Hepatocyte (in vitro differentiated cells): ENCODE data around the gene CBARP. TPM values are rescaled to one million over a fixed set of nuclear protein-coding genes. Genes with fewer than 3 reads are reported as not detected.

Source experiments
- DNase-seq: peaks from one replicate; pipeline ENCODE4 v3.0.0-alpha.2; 2016; ENCODE audit warnings: low spot score
- H2AFZ ChIP-seq: fragments of 200-600 bp; sonication (generic); 2 replicates; pipeline ENCODE4 v1.6.0; 2016; ENCODE audit warnings: antibody characterized with exemption, mild to moderate bottlenecking
- H3K27ac ChIP-seq: fragments of 200-600 bp; sonication (generic); 2 replicates; pipeline ENCODE4 v1.5.1; 2016; ENCODE audit warnings: mild to moderate bottlenecking
- H3K27me3 ChIP-seq: fragments of 200-600 bp; sonication (generic); 2 replicates; pipeline ENCODE4 v1.6.1; 2016
- H3K36me3 ChIP-seq: fragments of 200-600 bp; sonication (generic); replicated peaks from 2 replicates; pipeline ENCODE4 v1.5.1; 2016; ENCODE audit warnings: low read depth; ENCODE audit not compliant: insufficient read depth
- H3K4me1 ChIP-seq: fragments of 200-600 bp; sonication (generic); 2 replicates; pipeline ENCODE4 v1.5.1; 2016; ENCODE audit warnings: mild to moderate bottlenecking, moderate library complexity; ENCODE audit not compliant: insufficient read depth
- H3K4me2 ChIP-seq: fragments of 200-600 bp; sonication (generic); 2 replicates; pipeline ENCODE4 v1.6.0; 2016
- H3K4me3 ChIP-seq: fragments of 200-600 bp; sonication (generic); 2 replicates; pipeline ENCODE4 v1.5.1; 2016; ENCODE audit warnings: mild to moderate bottlenecking
- H3K79me2 ChIP-seq: fragments of 200-600 bp; sonication (generic); 2 replicates; pipeline ENCODE4 v1.6.0; 2017; ENCODE audit warnings: mild to moderate bottlenecking
- H3K9me2 ChIP-seq: fragments of 200-600 bp; sonication (generic); replicated peaks from 2 replicates; pipeline ENCODE4 v1.6.0; 2017; ENCODE audit warnings: mild to moderate bottlenecking; ENCODE audit not compliant: insufficient read depth
- H3K9me3 ChIP-seq: fragments of 200-600 bp; sonication (generic); 2 replicates; pipeline ENCODE4 v1.5.1; 2016; ENCODE audit warnings: low read depth, mild to moderate bottlenecking
- H4K20me1 ChIP-seq: fragments of 200-600 bp; sonication (generic); 2 replicates; pipeline ENCODE4 v1.6.0; 2016; ENCODE audit warnings: mild to moderate bottlenecking; ENCODE audit not compliant: insufficient read depth, poor library complexity, severe bottlenecking
- CTCF ChIP-seq: fragments of 200-600 bp; sonication (generic); IDR thresholded peaks from 2 replicates; pipeline ENCODE4 v1.5.1; 2016; ENCODE audit warnings: antibody characterized with exemption, mild to moderate bottlenecking; ENCODE audit not compliant: poor library complexity
- EZH2 ChIP-seq: fragments of 200-600 bp; sonication (generic); IDR thresholded peaks from 2 replicates; pipeline ENCODE4 v1.6.1; 2016; ENCODE audit warnings: antibody characterized with exemption, mild to moderate bottlenecking, borderline replicate concordance
- EZH2phosphoT487 ChIP-seq: fragments of 200-600 bp; sonication (generic); IDR thresholded peaks from one replicate; pipeline ENCODE4 v1.6.1; 2018; ENCODE audit warnings: antibody characterized with exemption, mild to moderate bottlenecking, low read depth, moderate library complexity; ENCODE audit not compliant: unreplicated experiment, severe bottlenecking
- WGBS: methylation state at CpG from one replicate; pipeline ENCODE4 v1.1.6; 2016; ENCODE audit warnings: low lambda C conversion rate; ENCODE audit errors: missing lambda C conversion rate; 5-methylcytosine and 5-hydroxymethylcytosine counted together
- polyA plus RNA-seq: library from polyadenylated mRNA; unstranded; fragments of >200 nt; fragmentation: Nextera tagmentation; extraction: Ambion mirVana; gene quantifications from 2 replicates; pipeline ENCODE4 v1.2.1, GENCODE V29; 2016
- total RNA-seq: library from RNA; depleted of rRNA; stranded (reverse); fragments of >200 nt; gene quantifications from 2 replicates; pipeline ENCODE4 v1.2.3, GENCODE V29; 2014

The CBARP gene
- total and polyA plus RNA-seq, 2 experiments from 2014 or later = 4.2 to 7.1 TPM

GRCh38 chr19:1217366-1217765 lies 20.4 kb downstream of the CBARP start:
- Histone ChIP-seq H3K4me1 (peaks cover 12% of the 10 kb centered on the region), H3K9me3 (no peaks in the 10 kb centered on the region), H3K79me2 (peaks cover 86% of the 10 kb centered on the region), H4K20me1 (peaks cover 54% of the 10 kb centered on the region), H3K4me3 (no peak overlapping the region), H3K27me3 (no peaks in the 10 kb centered on the region), H3K36me3 (no peaks in the 10 kb centered on the region), H2AFZ (no peak overlapping the region), H3K27ac (no peak overlapping the region), H3K9me2 (no peaks in the 10 kb centered on the region), H3K4me2 (no peak overlapping the region)
- WGBS = 89% methylated on average over 15 of the region's 15 CpGs
- no peak for DNase-seq
- TF ChIP-seq CTCF = no peak
- no peak for TF ChIP-seq EZH2phosphoT487
- TF ChIP-seq EZH2 = no peak

GRCh38 chr19:1216756-1217155 lies 21.0 kb downstream of the CBARP start:
- H3K27ac ChIP-seq = no peak overlapping the region

GRCh38 chr19:1214862-1215731 lies 22.7 kb downstream of the CBARP start:
- DNase-seq = no peak
- no peak overlapping the region for H2AFZ ChIP-seq
- H3K9me2 ChIP-seq = no peaks in the 10 kb centered on the region
- TF ChIP-seq EZH2phosphoT487 = no peak
- TF ChIP-seq EZH2 = no peak
- no peak for TF ChIP-seq CTCF
- peaks cover 12% of the 10 kb centered on the region for H3K4me1 ChIP-seq
- no peaks in the 10 kb centered on the region for H3K36me3 ChIP-seq
- peaks cover 95% of the 10 kb centered on the region for H3K79me2 ChIP-seq
- no peak overlapping the region for H3K4me2 ChIP-seq
- 91% methylated on average over 25 of the region's 26 CpGs for WGBS
- H3K4me3 ChIP-seq = no peak overlapping the region
- no peaks in the 10 kb centered on the region for H3K27me3 ChIP-seq
- no peak overlapping the region for H3K27ac ChIP-seq
- no peaks in the 10 kb centered on the region for H3K9me3 ChIP-seq
- peaks cover 58% of the 10 kb centered on the region for H4K20me1 ChIP-seq

More at GRCh38 chr19:1216756-1217155, 21.0 kb downstream of the CBARP start:
- H2AFZ ChIP-seq = no peak overlapping the region
- no peaks in the 10 kb centered on the region for H3K36me3 ChIP-seq
- no peaks in the 10 kb centered on the region for H3K27me3 ChIP-seq
- WGBS = 92% methylated on average over 12 of the region's 12 CpGs
- TF ChIP-seq EZH2phosphoT487 = no peak
- no peak for TF ChIP-seq EZH2
- no peak for TF ChIP-seq CTCF
- H3K79me2 ChIP-seq = peaks cover 86% of the 10 kb centered on the region
- H3K9me3 ChIP-seq = no peaks in the 10 kb centered on the region
- DNase-seq = no peak
- H3K4me1 ChIP-seq = peaks cover 12% of the 10 kb centered on the region
- H3K9me2 ChIP-seq = no peaks in the 10 kb centered on the region
- H3K4me2 ChIP-seq = no peak overlapping the region
- H4K20me1 ChIP-seq = peaks cover 51% of the 10 kb centered on the region
- H3K4me3 ChIP-seq = no peak overlapping the region
